MM.1S (cell line): ENCODE measurements around the gene ISOC2.

Experiments
- EZH2 ChIP-seq: fragments of 300-600 bp; sonication (generic); optimal IDR thresholded peaks from 2 replicates; pipeline ENCODE3; 2017; ENCODE audit warnings: low read depth, mild to moderate bottlenecking, antibody characterized with exemption, low read length, mixed read lengths
- TF ChIP-seq, protein P1 (sequence below): fragments of 300-600 bp; sonication (generic); IDR thresholded peaks from 2 replicates; pipeline ENCODE4 v1.5.1; 2016; ENCODE audit warnings: antibody characterized with exemption, low read length, mixed read lengths

DNA sequence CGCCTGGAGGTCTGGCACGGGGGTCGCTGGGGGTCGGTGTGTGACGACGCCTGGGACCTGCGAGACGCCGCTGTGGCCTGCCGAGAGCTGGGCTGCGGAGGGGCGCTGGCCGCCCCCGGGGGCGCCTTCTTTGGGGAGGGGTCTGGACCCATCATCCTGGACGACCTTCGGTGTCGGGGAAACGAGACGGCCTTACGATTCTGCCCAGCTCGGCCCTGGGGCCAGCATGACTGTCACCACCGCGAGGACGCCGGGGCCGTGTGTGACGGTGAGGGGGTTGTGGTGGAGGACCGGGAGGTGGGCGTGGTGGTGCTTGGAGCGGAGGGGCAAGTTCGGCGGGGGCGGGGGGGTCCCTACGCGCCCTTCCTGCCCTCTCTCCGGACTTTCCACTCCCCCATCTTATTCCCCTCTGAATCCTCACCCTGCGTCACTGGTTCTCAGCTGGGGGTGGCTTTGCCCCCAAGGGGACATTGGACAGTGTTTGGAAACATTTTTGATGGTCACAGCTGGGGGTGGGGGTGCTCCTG, 32.3 kb upstream of the ISOC2 start:
- TF ChIP-seq, protein P1, sequence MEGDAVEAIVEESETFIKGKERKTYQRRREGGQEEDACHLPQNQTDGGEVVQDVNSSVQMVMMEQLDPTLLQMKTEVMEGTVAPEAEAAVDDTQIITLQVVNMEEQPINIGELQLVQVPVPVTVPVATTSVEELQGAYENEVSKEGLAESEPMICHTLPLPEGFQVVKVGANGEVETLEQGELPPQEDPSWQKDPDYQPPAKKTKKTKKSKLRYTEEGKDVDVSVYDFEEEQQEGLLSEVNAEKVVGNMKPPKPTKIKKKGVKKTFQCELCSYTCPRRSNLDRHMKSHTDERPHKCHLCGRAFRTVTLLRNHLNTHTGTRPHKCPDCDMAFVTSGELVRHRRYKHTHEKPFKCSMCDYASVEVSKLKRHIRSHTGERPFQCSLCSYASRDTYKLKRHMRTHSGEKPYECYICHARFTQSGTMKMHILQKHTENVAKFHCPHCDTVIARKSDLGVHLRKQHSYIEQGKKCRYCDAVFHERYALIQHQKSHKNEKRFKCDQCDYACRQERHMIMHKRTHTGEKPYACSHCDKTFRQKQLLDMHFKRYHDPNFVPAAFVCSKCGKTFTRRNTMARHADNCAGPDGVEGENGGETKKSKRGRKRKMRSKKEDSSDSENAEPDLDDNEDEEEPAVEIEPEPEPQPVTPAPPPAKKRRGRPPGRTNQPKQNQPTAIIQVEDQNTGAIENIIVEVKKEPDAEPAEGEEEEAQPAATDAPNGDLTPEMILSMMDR: no peak
- no peak for TF ChIP-seq EZH2
